HG03139 (cell line): ENCODE data around the gene LGR5.

Experiments used
- ATAC-seq: cut with Tn5 transposase; IDR thresholded peaks from one replicate; pipeline ENCODE4 v1.9.1; 2021; ENCODE audit not compliant: unreplicated experiment

The LGR5 gene

GRCh38 chr12:71589478-71589881, 149.9 kb downstream of the LGR5 start:
- ATAC-seq: no peak

DNA sequence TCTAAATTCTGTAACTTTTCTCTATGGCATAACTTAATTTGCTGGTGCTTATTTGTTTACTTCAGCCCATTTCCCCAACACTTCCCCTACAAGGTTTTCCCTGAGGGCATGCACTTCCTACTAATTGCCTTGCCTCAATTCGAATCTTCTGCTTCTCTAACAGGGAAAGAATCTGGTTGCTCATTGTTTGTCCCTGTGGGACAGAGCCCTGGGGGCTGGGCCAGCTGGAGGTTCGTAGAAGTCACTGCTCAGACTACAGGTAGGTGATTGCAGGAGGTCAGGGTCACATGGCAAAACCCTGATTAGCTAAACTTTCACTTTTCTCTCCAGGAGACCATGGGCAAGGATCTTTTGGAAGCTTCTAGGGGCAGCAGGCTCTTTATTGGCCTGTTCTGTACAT, 152.0 kb downstream of the LGR5 start:
- no peak for ATAC-seq

- no peak for ATAC-seq
Measured at GRCh38 chr12:71592841-71593240, 153.2 kb downstream of the LGR5 start.

DNA sequence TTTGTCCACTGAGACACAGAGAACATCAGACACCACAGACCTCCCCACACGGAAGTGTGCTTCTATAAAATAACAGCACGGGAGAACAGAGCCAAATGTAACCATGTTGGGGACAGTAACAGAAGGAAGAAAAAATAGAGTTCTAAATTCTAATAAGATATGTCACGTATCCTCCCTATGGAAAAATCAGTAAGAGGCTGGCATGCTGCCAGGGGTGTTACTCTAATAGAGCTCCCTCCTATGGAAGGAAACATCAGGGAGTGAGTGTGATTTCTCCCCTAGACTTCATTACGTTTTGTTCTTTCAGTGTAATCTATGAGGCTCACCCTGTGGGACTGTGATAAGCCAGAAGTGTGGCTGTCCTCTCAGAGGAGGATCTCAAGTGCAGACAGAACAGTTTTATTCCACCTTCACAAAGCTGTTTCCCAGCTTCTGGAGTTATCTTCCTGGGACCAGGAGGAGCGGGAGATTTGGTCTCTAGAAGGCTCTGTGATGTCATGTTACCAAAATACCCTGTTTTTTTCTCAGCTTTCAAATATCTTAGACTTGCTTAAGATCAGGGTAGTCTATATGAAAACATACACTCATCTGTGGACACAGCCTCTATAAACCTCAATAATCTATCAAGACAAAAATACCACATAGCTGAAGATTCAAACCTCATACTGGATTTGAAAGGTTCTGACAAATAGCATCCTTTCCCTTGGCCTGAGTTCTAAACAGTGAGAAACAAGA, 154.8 kb downstream of the LGR5 start:
- no peak for ATAC-seq

DNA sequence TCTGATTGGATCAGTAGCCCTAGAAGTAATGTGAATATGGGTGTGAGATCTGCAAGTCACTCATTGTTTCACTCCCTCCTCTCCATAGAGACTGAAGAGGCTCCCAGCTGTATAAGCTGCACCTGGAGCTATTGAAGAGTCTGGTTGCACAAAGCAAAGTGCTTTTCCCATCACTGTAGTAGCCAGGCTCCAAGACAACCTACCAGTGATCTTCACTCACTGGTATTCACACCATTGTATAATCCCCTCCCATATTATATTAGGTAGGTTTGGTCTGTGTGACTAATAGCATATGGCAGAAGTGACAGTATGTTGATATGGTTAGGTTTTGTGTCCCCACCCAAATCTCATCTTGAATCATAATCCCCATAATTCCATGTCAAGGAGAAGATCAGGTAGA, 159.6 kb downstream of the LGR5 start:
- no peak for ATAC-seq

GRCh38 chr12:71601546-71601945, 161.9 kb downstream of the LGR5 start:
- no peak for ATAC-seq

DNA sequence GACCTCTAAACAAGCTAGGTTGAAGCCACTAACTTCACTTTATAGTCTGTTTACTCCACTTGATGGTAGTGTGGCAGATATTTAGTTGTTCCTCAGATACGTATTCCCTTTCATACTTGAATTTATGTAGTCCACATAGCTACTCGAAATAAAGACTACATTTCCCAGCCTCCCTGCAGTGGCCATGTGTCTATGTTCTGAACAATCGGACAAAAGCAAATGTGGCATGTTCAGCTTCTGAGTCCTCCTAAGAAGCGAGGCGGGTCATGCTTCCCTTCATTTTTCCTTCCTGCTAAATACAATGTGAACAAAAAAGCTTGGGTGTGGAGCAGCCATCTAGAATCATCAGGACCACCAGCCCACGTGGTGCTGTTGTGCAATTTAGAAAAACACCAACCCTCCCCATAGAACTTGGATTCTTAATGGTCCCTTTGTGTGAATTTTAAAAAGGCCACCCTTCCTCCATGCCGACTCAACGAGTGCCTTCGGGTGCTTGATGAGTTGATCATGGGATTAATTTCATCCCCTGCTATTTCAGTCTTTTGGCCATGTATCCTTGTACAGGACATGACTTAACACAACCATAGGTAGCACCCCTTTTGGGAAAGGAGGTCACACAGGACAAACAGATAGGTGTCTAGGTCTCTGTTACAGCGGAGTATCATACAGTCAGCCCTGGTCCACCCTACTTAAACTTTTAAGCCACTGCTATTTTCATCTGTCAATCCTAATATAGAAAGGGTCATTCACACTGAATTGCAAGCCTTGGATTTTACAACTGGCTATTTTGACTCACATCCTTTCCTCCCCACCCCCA, 163.4 kb downstream of the LGR5 start:
- ATAC-seq: no peak

DNA sequence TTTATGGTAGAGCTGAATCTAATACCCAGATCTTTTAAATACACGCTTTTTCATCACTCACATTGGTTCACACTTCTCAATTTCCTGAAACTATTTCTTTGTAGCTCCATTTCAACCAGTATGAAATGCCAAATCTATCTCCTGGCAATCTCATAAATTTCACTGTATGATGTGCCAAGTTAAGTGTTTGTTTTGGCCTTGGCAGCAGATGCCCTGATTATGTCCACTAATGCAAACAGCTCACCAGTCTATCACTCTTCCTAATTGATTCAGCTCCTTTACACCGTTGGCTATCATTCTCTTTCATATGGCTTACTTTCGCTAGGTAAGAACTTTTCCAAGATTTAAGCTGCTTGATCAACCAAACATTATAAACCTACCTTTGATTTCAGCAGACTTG, 165.4 kb downstream of the LGR5 start:
- ATAC-seq: no peak

DNA sequence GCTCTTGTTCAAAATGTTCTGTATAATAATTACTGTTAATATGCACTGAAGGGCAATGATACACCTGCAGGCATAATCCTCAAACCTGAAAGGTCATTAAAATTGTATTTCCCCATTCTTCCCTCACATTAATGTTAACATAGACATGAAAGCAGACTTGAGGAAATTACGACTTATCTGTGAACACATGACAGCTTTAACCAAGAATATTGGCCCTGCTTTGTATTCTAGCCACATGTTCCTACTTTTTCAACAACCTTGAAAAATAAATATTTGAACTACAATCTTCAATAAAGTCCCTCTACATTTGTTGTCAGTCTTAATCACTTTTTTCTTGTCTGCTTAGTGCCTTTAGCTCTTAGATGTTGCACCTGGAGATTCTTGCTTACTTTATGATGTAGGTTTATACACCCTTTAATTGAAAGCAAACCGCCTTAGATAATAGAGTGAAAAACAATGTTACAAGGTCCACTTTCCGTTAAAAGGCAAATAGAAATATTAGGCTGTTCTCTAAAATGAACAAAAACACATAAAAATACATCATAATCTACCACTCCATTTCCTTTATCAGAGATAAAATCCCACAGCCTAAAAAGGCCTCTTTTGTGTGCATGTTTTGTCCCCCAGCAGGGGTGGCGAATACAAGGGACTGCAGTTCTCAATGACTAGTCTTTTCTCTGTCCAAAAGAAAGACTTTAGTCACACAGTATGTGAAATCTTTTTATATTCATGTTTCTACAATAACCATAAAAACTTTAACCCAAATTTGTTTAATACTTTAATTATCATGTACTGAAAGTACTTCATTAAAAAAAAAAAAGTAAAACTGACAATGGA, 168.1 kb downstream of the LGR5 start:
- ATAC-seq: no peak

GRCh38 chr12:71610031-71610795, 170.6 kb downstream of the LGR5 start:
- no peak for ATAC-seq

GRCh38 chr12:71621938-71622337, 182.3 kb downstream of the LGR5 start:
- no peak for ATAC-seq

GRCh38 chr12:71625476-71625875, 185.9 kb downstream of the LGR5 start:
- ATAC-seq: no peak

- ATAC-seq: no peak
Measured at GRCh38 chr12:71626098-71626497, 186.5 kb downstream of the LGR5 start.

GRCh38 chr12:71626768-71627167, 187.2 kb downstream of the LGR5 start:
- no peak for ATAC-seq

- no peak for ATAC-seq
Measured at GRCh38 chr12:71627438-71628002, 187.9 kb downstream of the LGR5 start.
